ENCODE measurements around the gene RAB11A. TPM values are rescaled to one million over a fixed set of nuclear protein-coding genes. Genes with fewer than 3 reads are reported as not detected.
"Not testable (repeated sequence)": the region's sequence is repeated elsewhere in the genome, so short reads cannot be mapped to it uniquely, and the experiment has no call there.

RAB11A gene
- total RNA-seq, 2 experiments from 2014 or later, result 139 to 183 TPM

GRCh38 chr15:65857718-65858402, 11.4 kb upstream of the RAB11A start:
- no peak overlapping the region for H3K27ac Mint-ChIP-seq
- no peaks in the 10 kb centered on the region for H3K9me3 Mint-ChIP-seq (ENCODE audit: low read depth)
- H3K27me3 Mint-ChIP-seq, result peaks cover 12% of the 10 kb centered on the region
- H3K4me1 Mint-ChIP-seq, result peaks cover 14% of the 10 kb centered on the region
- ATAC-seq (no peak), DNase-seq (no peak)
- no peaks in the 10 kb centered on the region for H3K36me3 Mint-ChIP-seq
- CTCF ChIA-PET, result interaction anchor here (0.9 to 3.3 kb wide), 12 partner anchors 12 to 473 kb away, joined by 3 to 35 read pairs (median 6); partner anchors contain the start of genes INTS14 and RAB11A
- no peak overlapping the region for H3K4me3 Mint-ChIP-seq

GRCh38 chr15:65862682-65863081, 6.6 kb upstream of the RAB11A start:
- peaks cover 12% of the 10 kb centered on the region for H3K27me3 Mint-ChIP-seq
- H3K9me3 Mint-ChIP-seq (ENCODE audit: low read depth), result no peaks in the 10 kb centered on the region
- CTCF ChIA-PET, result interaction anchor here (0.6 to 2.0 kb wide), 20 partner anchors 8 to 344 kb away, joined by 3 to 15 read pairs (median 3); partner anchors contain the start of gene DENND4A
- H3K27ac Mint-ChIP-seq, result no peak overlapping the region
- no peaks in the 10 kb centered on the region for H3K36me3 Mint-ChIP-seq
- ATAC-seq (peak; percentile 99), DNase-seq (peak; percentile 83)
- H3K4me1 Mint-ChIP-seq, result peaks cover 11% of the 10 kb centered on the region
- H3K4me3 Mint-ChIP-seq, result no peak overlapping the region

- Mint-ChIP-seq H3K4me3 (no peak overlapping the region), H3K9me3 (ENCODE audit: low read depth) (no peaks in the 10 kb centered on the region), H3K4me1 (peaks cover 9% of the 10 kb centered on the region), H3K27ac (no peak overlapping the region), H3K27me3 (peaks cover 12% of the 10 kb centered on the region), H3K36me3 (no peaks in the 10 kb centered on the region)
- ATAC-seq (no peak), DNase-seq (no peak)
- CTCF ChIA-PET, result interaction anchor here (0.6 to 2.0 kb wide), 19 partner anchors 8 to 345 kb away, joined by 3 to 15 read pairs (median 3); partner anchors contain the start of gene DENND4A
These were observed 6.2 kb upstream of the RAB11A start for GRCh38 chr15:65863106-65863505.

- ATAC-seq (no peak), DNase-seq (no peak)
- CTCF ChIA-PET, result interaction anchor here (1.2 kb wide), 1 partner anchor 256 kb away, joined by 3 read pairs; the partner anchor contains the start of gene INTS14
- no peak overlapping the region for H3K27ac Mint-ChIP-seq
- no peaks in the 10 kb centered on the region for H3K9me3 Mint-ChIP-seq (ENCODE audit: low read depth)
- no peaks in the 10 kb centered on the region for H3K27me3 Mint-ChIP-seq
- H3K4me1 Mint-ChIP-seq, result peaks cover 24% of the 10 kb centered on the region
- peaks cover 1% of the 10 kb centered on the region for H3K36me3 Mint-ChIP-seq
- no peak overlapping the region for H3K4me3 Mint-ChIP-seq
These were observed 2.0 kb upstream of the RAB11A start for GRCh38 chr15:65867244-65867643.

GRCh38 chr15:65867933-65868332, 1.4 kb upstream of the RAB11A start:
- not testable (repeated sequence) for H3K36me3 Mint-ChIP-seq; H3K9me3 Mint-ChIP-seq (ENCODE audit: low read depth); H3K27me3 Mint-ChIP-seq; H3K4me3 Mint-ChIP-seq; H3K27ac Mint-ChIP-seq; DNase-seq; ATAC-seq
- CTCF ChIA-PET, result interaction anchor here (1.2 to 1.7 kb wide), 2 partner anchors 35 to 257 kb away, joined by 3 to 5 read pairs; partner anchors contain the start of gene INTS14
- peaks cover 25% of the 10 kb centered on the region for H3K4me1 Mint-ChIP-seq

- Mint-ChIP-seq H3K36me3 (peaks cover 4% of the 10 kb centered on the region), H3K4me3 (peak overlapping the region; percentile 98), H3K27ac (peak overlapping the region; percentile 99), H3K4me1 (peaks cover 25% of the 10 kb centered on the region), H3K9me3 (ENCODE audit: low read depth) (no peaks in the 10 kb centered on the region), H3K27me3 (no peaks in the 10 kb centered on the region)
- CTCF ChIA-PET, result interaction anchor here (0.9 to 2.7 kb wide), 17 partner anchors 9 to 630 kb away, joined by 3 to 20 read pairs (median 4); partner anchors contain the start of genes DENND4A, INTS14 and SNAPC5
- ATAC-seq (no peak), DNase-seq (no peak)
These were observed 655 bp upstream of the RAB11A start for GRCh38 chr15:65868546-65869125.

GRCh38 chr15:65869954-65870871, 922 bp downstream of the RAB11A start:
- no peaks in the 10 kb centered on the region for H3K9me3 Mint-ChIP-seq (ENCODE audit: low read depth)
- DNase-seq (peak; percentile 63), ATAC-seq (no peak)
- H3K27me3 Mint-ChIP-seq, result no peaks in the 10 kb centered on the region
- peak overlapping the region; percentile 98 for H3K4me3 Mint-ChIP-seq
- peaks cover 7% of the 10 kb centered on the region for H3K36me3 Mint-ChIP-seq
- H3K27ac Mint-ChIP-seq, result peak overlapping the region; percentile 99
- CTCF ChIA-PET, result interaction anchor here (0.6 to 2.7 kb wide), 14 partner anchors 8 to 629 kb away, joined by 3 to 20 read pairs (median 4); partner anchors contain the start of gene INTS14
- peaks cover 29% of the 10 kb centered on the region for H3K4me1 Mint-ChIP-seq

GRCh38 chr15:65870889-65871533, 1.7 kb downstream of the RAB11A start:
- ATAC-seq, result peak; percentile 6
- peaks cover 33% of the 10 kb centered on the region for H3K4me1 Mint-ChIP-seq
- CTCF ChIA-PET, result interaction anchor here (1.0 to 2.7 kb wide), 5 partner anchors 8 to 202 kb away, joined by 3 to 12 read pairs (median 5); no protein-coding TSS in a partner anchor
- peak overlapping the region; percentile 98 for H3K4me3 Mint-ChIP-seq
- no peak for DNase-seq
- peaks cover 9% of the 10 kb centered on the region for H3K36me3 Mint-ChIP-seq
- H3K27ac Mint-ChIP-seq, result peak overlapping the region; percentile 99
- no peaks in the 10 kb centered on the region for H3K9me3 Mint-ChIP-seq (ENCODE audit: low read depth)
- no peaks in the 10 kb centered on the region for H3K27me3 Mint-ChIP-seq

GRCh38 chr15:65871886-65872285, 2.6 kb downstream of the RAB11A start:
- H3K27me3 Mint-ChIP-seq; ATAC-seq; CTCF ChIA-PET; H3K9me3 Mint-ChIP-seq (ENCODE audit: low read depth); H3K36me3 Mint-ChIP-seq; H3K27ac Mint-ChIP-seq; DNase-seq; H3K4me3 Mint-ChIP-seq: not testable (repeated sequence)
- peaks cover 33% of the 10 kb centered on the region for H3K4me1 Mint-ChIP-seq

- H3K4me1 Mint-ChIP-seq, result peaks cover 36% of the 10 kb centered on the region
- peaks cover 12% of the 10 kb centered on the region for H3K36me3 Mint-ChIP-seq
- H3K9me3 Mint-ChIP-seq (ENCODE audit: low read depth); H3K27me3 Mint-ChIP-seq; CTCF ChIA-PET; ATAC-seq; H3K4me3 Mint-ChIP-seq; DNase-seq; H3K27ac Mint-ChIP-seq: not testable (repeated sequence)
These were observed 3.3 kb downstream of the RAB11A start for GRCh38 chr15:65872596-65872995.

- no peak overlapping the region for H3K4me3 Mint-ChIP-seq
- CTCF ChIA-PET, result no interaction called here
- peaks cover 38% of the 10 kb centered on the region for H3K4me1 Mint-ChIP-seq
- ATAC-seq, result no peak
- no peaks in the 10 kb centered on the region for H3K27me3 Mint-ChIP-seq
- H3K36me3 Mint-ChIP-seq, result peaks cover 15% of the 10 kb centered on the region
- H3K27ac Mint-ChIP-seq, result no peak overlapping the region
- DNase-seq, result no peak
- H3K9me3 Mint-ChIP-seq (ENCODE audit: low read depth), result no peaks in the 10 kb centered on the region
These were observed 4.0 kb downstream of the RAB11A start for GRCh38 chr15:65873256-65873655.

GRCh38 chr15:65875458-65875857, 6.2 kb downstream of the RAB11A start:
- Mint-ChIP-seq H3K4me1 (peaks cover 30% of the 10 kb centered on the region), H3K9me3 (ENCODE audit: low read depth) (no peaks in the 10 kb centered on the region), H3K4me3 (no peak overlapping the region), H3K27ac (peak overlapping the region; percentile 1), H3K27me3 (no peaks in the 10 kb centered on the region), H3K36me3 (peaks cover 26% of the 10 kb centered on the region)
- CTCF ChIA-PET, result no interaction called here
- DNase-seq, result no peak
- ATAC-seq, result no peak
